Epithelial cell of umbilical artery (primary cell): Measurements from ENCODE around the gene HSPB1. TPM values are rescaled to one million over a fixed set of nuclear protein-coding genes. Genes with fewer than 3 reads are reported as not detected.

Experiments
- total RNA-seq: library from RNA; depleted of rRNA; stranded (reverse); fragments of >200 nt; gene quantifications from 2 replicates; pipeline ENCODE4 v1.2.3, GENCODE V29; 2014

HSPB1 gene
- 37.4 and 77.2 TPM in 2 replicates for total RNA-seq

GRCh38 chr7:76302347-76303201 lies at the start of gene HSPB1:
Gene HSPB1 (plus strand): TSS chr7:76302673. CDS start chr7:76302713, 40 bp downstream.

Other genes with a start within 250 kb of the HSPB1 start
- 0.91 and 1.3 TPM in 2 replicates for gene SRRM3, start 100.8 kb upstream of the HSPB1 start, total RNA-seq
- gene YWHAG, start 56.3 kb downstream of the HSPB1 start, total RNA-seq = 74.3 and 101 TPM in 2 replicates
- 0.65 and 0.76 TPM in 2 replicates for gene SSC4D, start 107.0 kb downstream of the HSPB1 start, total RNA-seq
- 0.97 and 1.8 TPM in 2 replicates for gene ZP3, start 122.3 kb downstream of the HSPB1 start, total RNA-seq
- gene DTX2, start 159.0 kb downstream of the HSPB1 start, total RNA-seq = 4.2 and 5.3 TPM in 2 replicates
- gene UPK3B, start 207.9 kb downstream of the HSPB1 start, total RNA-seq = not detected in 2 replicates
- gene SPDYE16, start 240.6 kb downstream of the HSPB1 start, total RNA-seq = not detected in 2 replicates